HPDE6-E6E7 (cell line): ENCODE results near the gene STX16.

Experiments used
- DNase-seq: peaks from one replicate; pipeline ENCODE4 v3.0.0; 2011; ENCODE audit warnings: missing footprints; ENCODE audit errors: extremely low spot score

Gene STX16

GRCh38 chr20:58618351-58619076, 32.6 kb upstream of the STX16 start:
- DNase-seq, result peak; percentile 60

DNA sequence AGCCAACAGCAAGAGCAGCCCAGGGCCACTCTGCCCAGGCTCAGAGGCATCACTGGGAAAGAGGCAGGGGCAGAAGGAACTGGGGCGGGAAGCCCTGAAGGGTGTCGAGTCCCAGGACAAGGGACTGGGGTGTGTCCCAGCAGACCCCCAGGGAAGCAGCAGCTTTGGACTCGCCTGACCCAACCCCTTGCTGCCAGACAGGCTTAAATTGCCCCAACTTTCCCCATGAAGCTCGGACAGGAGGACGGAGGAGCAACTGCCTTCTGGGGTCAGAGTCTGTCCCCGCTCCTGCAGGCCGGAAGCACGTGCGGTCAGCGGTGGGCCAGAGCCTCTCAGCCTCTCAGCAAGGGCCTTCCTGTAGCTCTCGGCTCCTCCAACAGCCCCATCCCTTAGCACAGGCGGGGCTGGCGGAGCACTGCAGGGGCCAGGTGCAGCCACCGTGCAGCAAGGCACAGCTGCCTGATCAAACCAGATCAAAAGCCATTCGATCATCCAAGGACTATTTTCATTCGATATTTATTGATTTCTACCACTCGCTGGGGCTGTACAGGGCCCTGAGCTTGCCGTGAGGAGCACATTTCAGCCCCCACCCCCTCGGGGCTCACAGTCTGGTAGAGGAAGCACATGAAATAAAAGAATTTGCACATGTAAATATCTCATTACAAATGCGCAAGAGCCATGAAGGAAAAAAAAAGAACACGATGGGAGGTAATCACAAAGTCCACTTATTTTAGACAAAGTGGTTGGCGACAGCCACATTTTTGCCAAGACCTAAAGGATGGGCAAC, 31.8 kb upstream of the STX16 start:
- DNase-seq, result no peak

DNA sequence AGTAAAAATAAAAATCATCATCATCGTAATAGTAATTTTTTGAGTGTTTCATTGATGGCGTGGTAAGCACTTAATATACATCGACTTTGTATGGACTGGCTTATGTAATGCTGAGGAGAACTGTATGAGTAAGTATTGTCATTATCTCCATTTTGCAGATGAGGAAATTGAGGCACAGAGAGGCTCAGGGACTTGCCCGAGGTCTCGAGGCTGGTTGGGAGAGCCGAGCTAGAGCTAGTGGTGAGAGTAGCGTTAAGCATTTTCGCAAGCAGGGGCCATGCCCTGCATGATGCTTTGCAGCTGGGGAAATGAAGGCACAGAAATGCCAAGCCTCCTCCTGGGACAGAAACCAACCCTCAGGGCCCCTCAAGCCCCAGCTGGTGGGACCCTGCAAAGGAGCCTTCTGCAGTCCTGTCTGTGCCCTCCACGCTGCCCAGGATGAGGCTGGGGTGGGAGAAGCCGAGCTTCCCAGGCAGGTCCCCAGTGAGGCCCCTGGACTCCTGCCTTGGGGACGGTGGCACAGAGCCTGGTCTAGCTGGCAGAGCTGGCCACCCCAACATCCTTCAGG, 31.1 kb upstream of the STX16 start:
- DNase-seq, result no peak

GRCh38 chr20:58621906-58622548, 29.1 kb upstream of the STX16 start:
- DNase-seq, result no peak

- no peak for DNase-seq
Measured at GRCh38 chr20:58622671-58623578, 28.2 kb upstream of the STX16 start.

GRCh38 chr20:58623579-58624473, 27.3 kb upstream of the STX16 start:
- DNase-seq, result peak; percentile 100

DNA sequence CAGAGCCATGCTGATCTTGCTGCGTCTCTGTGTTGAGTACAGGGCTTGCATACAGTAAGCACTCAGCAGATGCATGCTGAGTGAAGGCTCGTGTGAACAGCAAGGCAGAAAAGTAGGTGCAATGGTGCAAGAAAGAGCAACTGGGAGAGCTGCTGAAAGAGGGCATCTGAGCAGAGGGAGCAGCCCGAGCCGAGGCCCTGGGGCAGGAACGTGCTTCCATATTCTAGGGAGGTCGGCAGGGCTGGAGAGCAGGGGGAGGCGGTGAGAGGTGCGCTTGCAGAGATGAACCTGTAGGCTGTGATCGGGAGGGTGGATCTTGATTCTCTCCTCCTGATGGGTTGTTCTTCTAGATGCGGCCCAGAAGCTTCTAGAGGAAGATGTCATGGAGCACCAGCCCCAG, 26.4 kb upstream of the STX16 start:
- no peak for DNase-seq

DNA sequence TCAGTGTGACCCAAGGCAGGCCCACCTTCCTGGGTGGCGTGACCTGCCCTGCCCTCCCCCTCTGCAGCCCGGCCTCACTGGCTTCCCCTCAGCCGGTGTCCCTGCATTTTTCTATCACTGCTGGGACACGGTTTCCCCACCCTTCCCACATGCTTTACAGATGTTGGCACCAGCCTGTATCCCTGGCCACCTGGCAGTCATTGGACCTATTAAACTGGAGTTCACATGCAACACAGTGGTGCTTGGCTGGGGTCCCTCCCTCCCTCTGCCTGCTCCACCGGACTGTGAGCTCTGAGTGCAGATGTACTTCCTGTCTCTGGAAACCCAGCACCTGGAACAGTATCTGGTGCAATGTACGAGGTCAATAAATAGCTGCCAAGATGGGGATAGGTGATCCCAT, 25.5 kb upstream of the STX16 start:
- DNase-seq, result no peak

GRCh38 chr20:58626051-58626450, 25.0 kb upstream of the STX16 start:
- no peak for DNase-seq

- DNase-seq, result no peak
Measured at GRCh38 chr20:58627212-58628072, 23.6 kb upstream of the STX16 start.

DNA sequence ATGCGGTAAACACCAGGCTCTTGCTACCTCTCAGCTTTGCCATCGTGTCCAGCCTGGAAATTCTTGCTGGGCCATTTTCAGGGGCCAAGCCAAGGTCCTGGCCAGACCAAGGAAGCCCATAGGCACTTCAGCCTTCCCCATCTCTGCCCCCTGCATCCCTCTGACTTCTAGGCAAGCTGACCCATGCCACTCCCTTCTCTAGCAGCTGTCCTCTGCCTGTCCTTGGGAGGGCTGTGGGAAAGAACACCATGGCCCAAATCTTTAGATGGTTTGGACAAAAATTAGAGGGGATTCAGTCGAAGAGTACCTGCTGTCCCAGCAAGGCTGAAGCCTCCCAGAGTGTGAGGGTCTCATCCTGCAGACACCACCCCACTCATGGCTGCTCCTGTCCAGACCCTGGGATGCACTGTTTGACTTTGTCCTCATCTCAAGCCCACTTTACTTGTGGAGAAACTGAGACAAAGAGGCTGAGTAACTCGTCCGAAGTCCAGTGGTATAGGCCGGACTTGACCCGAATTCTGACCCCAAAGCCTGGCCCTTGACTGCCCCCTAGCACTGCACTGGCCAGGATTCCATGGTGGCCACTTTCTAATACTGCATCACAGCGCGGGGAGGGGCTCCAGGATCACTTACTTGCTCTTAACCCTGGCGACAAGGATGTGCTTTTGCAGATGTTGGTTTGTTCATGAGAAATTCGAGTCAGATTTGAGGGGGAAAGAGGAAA, 22.4 kb upstream of the STX16 start:
- no peak for DNase-seq

GRCh38 chr20:58629215-58629580, 21.9 kb upstream of the STX16 start:
- DNase-seq, result no peak

DNA sequence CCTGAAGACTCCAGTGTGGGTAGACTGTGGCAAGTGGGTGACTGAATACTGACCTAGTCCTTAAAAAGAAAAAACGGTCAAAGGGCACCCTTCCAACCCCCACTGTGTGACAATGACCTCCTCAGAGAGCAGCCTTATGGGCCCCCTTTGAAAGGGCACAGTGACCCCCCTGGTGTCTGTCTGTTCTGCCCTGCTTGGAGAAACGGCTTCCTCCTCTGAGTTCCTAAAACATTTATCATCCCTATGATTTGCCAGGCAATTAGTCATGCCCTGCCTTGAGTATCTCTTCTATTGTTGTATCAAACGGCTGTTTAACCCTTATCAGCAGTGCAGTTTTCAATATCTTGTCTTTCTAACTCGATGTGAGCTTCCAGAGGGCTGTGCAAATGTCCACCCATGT, 21.0 kb upstream of the STX16 start:
- peak; percentile 94 for DNase-seq

- DNase-seq, result no peak
Measured at GRCh38 chr20:58633161-58634053, 17.7 kb upstream of the STX16 start.

DNA sequence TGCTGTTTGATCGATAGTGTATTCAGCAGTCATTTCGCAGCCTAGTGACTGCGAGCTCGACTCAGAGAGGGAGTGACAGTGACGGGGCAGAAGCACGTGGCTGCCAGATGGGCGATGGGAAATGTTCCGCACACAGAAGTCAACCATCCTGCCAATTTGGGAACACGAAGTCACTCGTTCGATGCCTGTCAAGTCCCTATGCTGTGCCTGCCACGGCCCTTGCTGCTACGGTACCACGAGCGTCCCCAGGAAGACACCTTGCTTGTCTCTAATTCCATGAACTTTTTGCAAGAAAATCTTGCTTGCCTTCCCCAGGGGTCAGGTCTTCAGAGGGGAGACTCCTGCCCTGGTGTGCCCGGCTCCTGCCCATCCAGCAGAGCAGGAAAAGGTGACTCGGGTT, 17.0 kb upstream of the STX16 start:
- no peak for DNase-seq

DNA sequence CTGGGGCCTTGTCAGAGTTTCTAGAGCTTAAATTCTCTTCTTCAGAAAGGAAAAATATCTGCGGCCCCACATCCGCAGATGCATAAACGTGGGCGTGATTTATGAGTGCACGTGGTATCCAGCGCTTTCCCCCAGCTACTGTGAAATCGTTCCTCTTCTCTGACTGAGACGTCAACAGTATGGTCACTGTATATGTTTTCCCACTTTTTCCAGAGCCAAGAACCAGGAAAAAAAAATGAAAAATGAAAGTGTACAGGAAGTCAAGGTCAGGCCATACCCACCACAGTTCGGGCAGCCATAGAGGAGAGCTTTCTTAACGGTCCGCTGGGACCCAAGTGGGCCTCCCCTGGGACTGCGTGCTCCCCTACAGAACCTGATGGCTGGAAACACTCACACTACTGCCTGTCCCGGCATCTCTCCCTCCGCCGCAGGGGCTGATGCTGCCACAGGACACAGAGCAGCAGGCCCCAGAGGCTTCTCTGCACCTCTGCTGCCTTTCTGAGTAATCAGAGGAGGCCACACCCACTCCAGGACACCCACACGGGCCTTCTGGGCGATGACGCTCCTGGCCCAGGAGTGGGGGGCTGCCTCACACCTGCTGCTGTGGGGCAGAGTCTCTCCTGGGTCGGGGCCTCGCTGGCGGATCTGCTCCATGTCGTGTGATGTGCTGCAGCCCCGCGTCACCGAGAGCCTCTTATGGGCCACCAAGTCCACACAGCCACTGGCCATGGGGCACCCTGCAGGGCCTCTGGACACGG, 16.4 kb upstream of the STX16 start:
- DNase-seq, result no peak

- no peak for DNase-seq
Measured at GRCh38 chr20:58635279-58635665, 15.8 kb upstream of the STX16 start.
